Loucy (cell line): ENCODE results near the gene SEC14L1.

ENCODE experiments used
- H2AFZ ChIP-seq: fragments of 200-600 bp; sonication (generic); 2 replicates; pipeline ENCODE4 v1.6.0; 2016; ENCODE audit warnings: antibody characterized with exemption, mild to moderate bottlenecking, low read length, moderate library complexity
- H3F3A ChIP-seq: fragments of 200-600 bp; 2 replicates; pipeline ENCODE4 v1.6.0; 2016; ENCODE audit warnings: antibody characterized with exemption, low read depth, mild to moderate bottlenecking
- H3K27me3 ChIP-seq: fragments of 200-600 bp; sonication (generic); 2 replicates; pipeline ENCODE4 v1.6.1; 2014; ENCODE audit warnings: low read length, mild to moderate bottlenecking; ENCODE audit not compliant: insufficient read depth, poor library complexity, severe bottlenecking
- H3K36me3 ChIP-seq: fragments of 200-600 bp; sonication (generic); 2 replicates; pipeline ENCODE4 v1.6.1; 2016; ENCODE audit warnings: low read length; ENCODE audit not compliant: insufficient read depth
- H3K4me1 ChIP-seq: fragments of 200-600 bp; sonication (generic); 2 replicates; pipeline ENCODE4 v1.5.1; 2014; ENCODE audit warnings: low read length, mild to moderate bottlenecking; ENCODE audit not compliant: insufficient read depth, poor library complexity, severe bottlenecking
- H3K4me2 ChIP-seq: fragments of 200-600 bp; sonication (generic); 2 replicates; pipeline ENCODE4 v1.6.0; 2014; ENCODE audit warnings: antibody characterized with exemption, low read length, low read depth, mild to moderate bottlenecking; ENCODE audit not compliant: poor library complexity, severe bottlenecking
- H3K4me3 ChIP-seq: fragments of 200-600 bp; sonication (generic); 2 replicates; pipeline ENCODE4 v1.5.1; 2014; ENCODE audit warnings: low read length, mild to moderate bottlenecking, mixed read lengths; ENCODE audit not compliant: poor library complexity, severe bottlenecking
- H3K79me2 ChIP-seq: fragments of 200-600 bp; sonication (generic); 2 replicates; pipeline ENCODE4 v1.6.1; 2014; ENCODE audit warnings: low read length; ENCODE audit not compliant: insufficient read depth
- H3K9ac ChIP-seq: fragments of 200-600 bp; sonication (generic); 2 replicates; pipeline ENCODE4 v1.6.0; 2014; ENCODE audit warnings: mild to moderate bottlenecking, low read depth, low read length, moderate library complexity; ENCODE audit not compliant: poor library complexity, severe bottlenecking
- H3K9me2 ChIP-seq: fragments of 200-600 bp; sonication (generic); replicated peaks from 2 replicates; pipeline ENCODE4 v1.6.1; 2016; ENCODE audit warnings: low read depth, low read length, mixed read lengths
- H3K9me3 ChIP-seq: fragments of 200-600 bp; sonication (generic); 2 replicates; pipeline ENCODE4 v1.6.1; 2014; ENCODE audit warnings: mild to moderate bottlenecking, antibody characterized with exemption, low read length, low read depth; ENCODE audit not compliant: insufficient read depth
- H4K20me1 ChIP-seq: fragments of 200-600 bp; sonication (generic); 2 replicates; pipeline ENCODE4 v1.6.0; 2014; ENCODE audit warnings: antibody characterized with exemption, low read length, mild to moderate bottlenecking; ENCODE audit not compliant: insufficient read depth, poor library complexity, severe bottlenecking
- CTCF ChIP-seq: fragments of 200-600 bp; sonication (generic); conservative IDR thresholded peaks from 2 replicates; pipeline ENCODE4 v1.5.1; 2014; ENCODE audit warnings: mild to moderate bottlenecking, antibody characterized with exemption, low read length
- EZH2phosphoT487 ChIP-seq: fragments of 200-600 bp; IDR thresholded peaks from 2 replicates; pipeline ENCODE4 v1.6.1; 2018; ENCODE audit warnings: antibody characterized with exemption, mild to moderate bottlenecking, moderate library complexity, borderline replicate concordance

SEC14L1 gene

DNA sequence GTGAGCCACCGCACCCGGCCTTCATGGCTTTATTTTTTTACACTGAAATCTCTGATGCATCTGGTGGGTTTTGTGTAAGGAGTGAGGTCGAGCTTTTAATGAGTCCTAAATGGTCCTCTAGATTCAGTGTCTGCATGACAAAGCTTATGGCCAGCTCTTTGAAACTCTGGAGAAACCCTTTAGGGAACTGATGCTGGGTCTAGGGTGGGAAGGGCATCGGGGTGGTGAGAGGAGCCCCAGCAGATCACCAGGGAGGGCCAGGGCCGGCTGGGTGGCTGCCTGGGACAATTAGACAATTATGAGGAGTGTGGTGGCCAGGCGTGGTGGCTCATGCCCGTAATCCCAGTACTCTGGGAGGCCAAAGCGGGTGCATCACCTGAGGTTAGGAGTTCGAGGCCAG, 93.9 kb downstream of the SEC14L1 start:
- Histone ChIP-seq H3K79me2 (no peaks in the 10 kb centered on the region), H3K9me3 (no peaks in the 10 kb centered on the region), H4K20me1 (no peaks in the 10 kb centered on the region), H3K27me3 (no peaks in the 10 kb centered on the region), H3K4me3 (no peak overlapping the region), H3K36me3 (no peaks in the 10 kb centered on the region), H3K4me2 (no peak overlapping the region), H3K9ac (no peak overlapping the region), H3F3A (no peaks in the 10 kb centered on the region), H3K4me1 (peaks cover 7% of the 10 kb centered on the region), H2AFZ (no peak overlapping the region), H3K9me2 (no peaks in the 10 kb centered on the region)
- no peak for TF ChIP-seq EZH2phosphoT487
- no peak for TF ChIP-seq CTCF

DNA sequence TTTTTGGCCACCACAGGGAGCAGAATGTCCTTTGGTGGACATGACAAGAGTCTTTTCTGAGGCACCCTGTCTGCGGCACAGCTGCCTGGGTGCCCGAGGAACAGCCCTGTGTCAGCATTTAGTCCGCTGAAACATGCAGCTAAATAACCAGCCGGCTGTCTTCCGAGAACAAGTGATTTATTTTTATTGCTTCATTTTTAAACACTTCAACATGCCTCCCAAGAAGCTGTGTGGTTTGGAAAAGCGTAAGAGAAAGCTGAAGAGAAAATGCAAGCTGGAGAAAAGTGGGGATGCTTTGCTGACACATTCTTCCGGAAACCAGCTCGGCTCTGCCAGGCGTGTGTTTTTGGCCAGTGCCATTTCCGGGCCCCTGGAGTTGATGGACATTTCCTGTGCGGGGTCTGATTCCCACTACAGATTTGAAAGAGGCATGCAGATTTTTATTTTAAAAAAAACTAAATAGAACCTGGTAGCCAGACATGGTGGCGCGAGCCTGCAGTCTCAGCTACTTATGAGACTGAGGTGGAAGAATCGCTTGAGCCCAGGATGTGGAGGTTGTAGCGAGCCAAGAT, 94.7 kb downstream of the SEC14L1 start:
- H3K79me2 ChIP-seq, result no peaks in the 10 kb centered on the region
- no peaks in the 10 kb centered on the region for H3K9me3 ChIP-seq
- H3K4me1 ChIP-seq, result peaks cover 7% of the 10 kb centered on the region
- no peak overlapping the region for H3K4me2 ChIP-seq
- no peaks in the 10 kb centered on the region for H3K9me2 ChIP-seq
- H3F3A ChIP-seq, result no peaks in the 10 kb centered on the region
- H4K20me1 ChIP-seq, result no peaks in the 10 kb centered on the region
- no peak overlapping the region for H2AFZ ChIP-seq
- no peak overlapping the region for H3K9ac ChIP-seq
- H3K27me3 ChIP-seq, result no peaks in the 10 kb centered on the region
- no peaks in the 10 kb centered on the region for H3K36me3 ChIP-seq
- no peak overlapping the region for H3K4me3 ChIP-seq
- TF ChIP-seq CTCF (no peak), EZH2phosphoT487 (no peak)

DNA sequence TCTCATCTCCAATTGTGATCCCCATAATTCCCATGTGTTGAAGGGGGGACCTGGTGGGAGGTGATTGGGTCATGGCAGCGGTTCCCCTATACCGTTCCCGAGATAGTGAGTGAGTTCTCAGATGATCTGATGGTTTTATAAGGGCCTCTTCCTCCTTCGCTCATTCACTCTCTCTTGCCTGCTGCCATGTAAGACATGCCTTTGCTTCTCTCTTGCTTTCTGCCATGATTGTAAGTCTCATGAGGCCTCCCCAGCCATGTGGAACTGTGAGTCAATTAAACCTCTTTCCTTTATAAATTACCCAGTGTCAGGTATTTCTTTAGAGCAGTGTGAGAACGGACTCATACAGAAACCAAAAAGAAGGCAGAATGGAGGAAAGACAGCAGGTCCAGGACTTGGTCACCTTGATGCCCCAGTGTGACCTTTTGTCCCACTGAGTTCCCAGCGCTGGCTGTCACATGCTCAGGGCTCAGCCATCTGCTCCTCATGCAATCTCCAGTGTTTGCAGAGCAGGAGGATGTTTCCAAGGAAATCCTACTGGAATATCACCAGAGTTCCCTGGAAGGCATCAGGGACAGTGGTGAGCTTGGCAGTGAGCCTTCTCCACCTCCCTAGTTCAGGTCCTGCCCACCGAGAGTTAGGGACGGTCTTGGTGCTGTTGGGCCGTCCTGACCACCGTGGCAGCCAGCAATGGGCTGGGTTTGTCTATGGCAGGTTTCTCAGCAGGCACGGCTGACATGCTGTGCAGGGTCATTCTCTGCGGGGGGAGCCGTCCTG, 96.7 kb downstream of the SEC14L1 start:
- Histone ChIP-seq H3K79me2 (no peaks in the 10 kb centered on the region), H3K27me3 (no peaks in the 10 kb centered on the region), H3K36me3 (no peaks in the 10 kb centered on the region), H3K9me2 (no peaks in the 10 kb centered on the region), H3F3A (no peaks in the 10 kb centered on the region), H3K9ac (no peak overlapping the region), H3K4me1 (peaks cover 7% of the 10 kb centered on the region), H3K4me2 (no peak overlapping the region), H4K20me1 (no peaks in the 10 kb centered on the region), H3K9me3 (no peaks in the 10 kb centered on the region), H3K4me3 (no peak overlapping the region), H2AFZ (no peak overlapping the region)
- TF ChIP-seq CTCF (no peak), EZH2phosphoT487 (no peak)
